H1 (cell line): ENCODE results near the gene NAIF1. TPM values are rescaled to one million over a fixed set of nuclear protein-coding genes. Genes with fewer than 3 reads are reported as not detected.
A peak's percentile ranks its signal among the peaks of the same experiment; 100 is the strongest.

Source experiments
- CTCF ChIA-PET: fragments of 300-600 bp; sonication (Branson Sonifier 250); formaldehyde crosslinking; loops from one replicate; lab custom pipeline; 2021; ENCODE audit not compliant: partially characterized antibody; lab: Charles Lee
- POLR2A ChIA-PET: fragments of 300-600 bp; sonication (Branson Sonifier 250); formaldehyde crosslinking; loops from one replicate; lab custom pipeline; 2021; ENCODE audit warnings: inconsistent platforms; ENCODE audit not compliant: partially characterized antibody; lab: Charles Lee
- DNase-seq, 2 experiments: peaks; one replicate each; pipeline versions ENCODE4 v3.0.0 to v3.0.0-alpha.2; 2010 to 2022; ENCODE audit warnings: low spot score in 2 of 2, low read depth in 1 of 2, mixed read lengths in 1 of 2
- FAIRE-seq: peaks from 2 replicates; lab custom pipeline; 2011; peaks lifted over from hg19 to GRCh38; lab: Jason Lieb, UNC
- H2AFZ ChIP-seq: 2 replicates; pipeline ENCODE4 v1.8.1; 2012; ENCODE audit warnings: low read length, inconsistent platforms
- H2AK5ac ChIP-seq: 2 replicates; pipeline ENCODE4 v1.6.1; 2013; ENCODE audit warnings: low read depth, low read length
- H2BK120ac ChIP-seq: replicated peaks from 2 replicates; pipeline ENCODE3; 2013; ENCODE audit warnings: low read depth, low read length, inconsistent platforms
- H2BK12ac ChIP-seq: 2 replicates; pipeline ENCODE4 v1.6.1; 2013; ENCODE audit warnings: low read depth, low read length
- H2BK15ac ChIP-seq: 2 replicates; pipeline ENCODE4 v1.6.1; 2013; ENCODE audit warnings: low read length
- H2BK20ac ChIP-seq: 2 replicates; pipeline ENCODE4 v1.6.1; 2013; ENCODE audit warnings: low read length
- H2BK5ac ChIP-seq: 2 replicates; pipeline ENCODE4 v1.6.1; 2013; ENCODE audit warnings: low read depth, low read length
- H3K14ac ChIP-seq: 2 replicates; pipeline ENCODE4 v1.6.1; 2013; ENCODE audit warnings: inconsistent platforms; ENCODE audit not compliant: insufficient read length
- H3K18ac ChIP-seq: 2 replicates; pipeline ENCODE4 v1.6.1; 2013; ENCODE audit warnings: low read length; ENCODE audit errors: extremely low read depth
- H3K23ac ChIP-seq: 2 replicates; pipeline ENCODE4 v1.6.1; 2013; ENCODE audit warnings: inconsistent platforms; ENCODE audit not compliant: insufficient read length
- H3K23me2 ChIP-seq: 2 replicates; pipeline ENCODE4 v1.6.1; 2013; ENCODE audit warnings: low read depth, low read length
- H3K27ac ChIP-seq: 2 replicates; pipeline ENCODE4 v1.6.1; 2011; ENCODE audit warnings: low read depth, low read length, inconsistent platforms
- H3K27me3 ChIP-seq, 4 experiments: replicated peaks in 1 of 4; 1 replicate in 1 of 4; 2 replicates in 3 of 4; pipeline versions ENCODE4 v1.6.1 to v1.8.1; 2011 to 2013; ENCODE audit warnings: low read length in 3 of 4, mild to moderate bottlenecking in 3 of 4, inconsistent platforms in 2 of 4, mixed read lengths in 2 of 4, moderate library complexity in 1 of 4; ENCODE audit not compliant: control insufficient read depth in 3 of 4, insufficient read depth in 3 of 4; ENCODE audit errors: extremely low read depth in 1 of 4
- H3K36me3 ChIP-seq, 4 experiments: 2 replicates each; pipeline versions ENCODE4 v1.6.1 to v1.8.1; 2011 to 2013; ENCODE audit warnings: mild to moderate bottlenecking in 4 of 4, low read length in 3 of 4, moderate library complexity in 2 of 4, control low read depth in 1 of 4, inconsistent platforms in 1 of 4; ENCODE audit not compliant: insufficient read depth in 4 of 4, control insufficient read depth in 2 of 4
- H3K4ac ChIP-seq: replicated peaks from 2 replicates; pipeline ENCODE3; 2013; ENCODE audit warnings: low read length, low read depth, mixed read lengths, inconsistent platforms; ENCODE audit not compliant: insufficient read length
- H3K4me1 ChIP-seq, 4 experiments: replicated peaks in 1 of 4; 1 replicate in 1 of 4; 2 replicates in 3 of 4; pipeline versions ENCODE4 v1.6.1 to v1.8.1; 2011 to 2013; ENCODE audit warnings: low read length in 3 of 4, inconsistent platforms in 2 of 4, mixed read lengths in 1 of 4; ENCODE audit not compliant: insufficient read depth in 4 of 4, control insufficient read depth in 3 of 4
- H3K4me2 ChIP-seq, 2 experiments: 2 replicates each; pipeline versions ENCODE4 v1.6.1 to v1.8.1; 2011 to 2013; ENCODE audit warnings: low read depth in 2 of 2, low read length in 2 of 2, control low read depth in 1 of 2, inconsistent platforms in 1 of 2, mild to moderate bottlenecking in 1 of 2; ENCODE audit not compliant: insufficient read depth in 1 of 2
- H3K4me3 ChIP-seq, 4 experiments: fragments of 200-600, 300-600 bp in 1 of 4; sonication (generic), shearing (Covaris generic), sonication (Bioruptor Twin) in 1 of 4; 2 replicates each; pipeline versions ENCODE4 v1.5.1 to v1.8.1; 2011 to 2016; ENCODE audit warnings: low read length in 4 of 4, low read depth in 3 of 4, control low read depth in 2 of 4, inconsistent platforms in 2 of 4, mild to moderate bottlenecking in 2 of 4, mixed read lengths in 1 of 4, moderate library complexity in 1 of 4; ENCODE audit not compliant: insufficient read depth in 2 of 4; ENCODE audit errors: extremely low read depth in 1 of 4
- H3K56ac ChIP-seq: replicated peaks from 2 replicates; pipeline ENCODE3; 2013; ENCODE audit warnings: low read depth, mild to moderate bottlenecking, mixed read lengths, low read length, inconsistent platforms; ENCODE audit not compliant: insufficient read length
- H3K79me1 ChIP-seq: 2 replicates; pipeline ENCODE4 v1.6.1; 2013; ENCODE audit warnings: low read depth, low read length, control low read depth
- H3K79me2 ChIP-seq, 2 experiments: 2 replicates each; pipeline versions ENCODE4 v1.6.1 to v1.8.1; 2012 to 2013; ENCODE audit warnings: low read length in 2 of 2, mild to moderate bottlenecking in 2 of 2, inconsistent platforms in 1 of 2; ENCODE audit not compliant: insufficient read depth in 2 of 2, control insufficient read depth in 1 of 2
- H3K9ac ChIP-seq, 4 experiments: replicated peaks in 1 of 4; 1 replicate in 1 of 4; 2 replicates in 3 of 4; pipeline versions ENCODE4 v1.6.1 to v1.8.1; 2011 to 2013; ENCODE audit warnings: low read depth in 3 of 4, low read length in 3 of 4, control low read depth in 2 of 4, mild to moderate bottlenecking in 2 of 4, moderate library complexity in 2 of 4, inconsistent platforms in 1 of 4; ENCODE audit errors: extremely low read depth in 1 of 4
- H3K9me3 ChIP-seq, 2 experiments: 2 replicates each; pipeline versions ENCODE4 v1.6.1 to v1.8.1; 2012 to 2013; ENCODE audit warnings: mild to moderate bottlenecking in 2 of 2, moderate library complexity in 2 of 2, control low read depth in 1 of 2, inconsistent platforms in 1 of 2, low read depth in 1 of 2, low read length in 1 of 2, mixed read lengths in 1 of 2; ENCODE audit not compliant: insufficient read depth in 2 of 2
- H4K20me1 ChIP-seq, 2 experiments: replicated peaks in 1 of 2; 2 replicates each; pipeline versions ENCODE3 to v1.8.1; 2011 to 2013; ENCODE audit warnings: inconsistent platforms in 2 of 2, low read length in 2 of 2, mild to moderate bottlenecking in 1 of 2; ENCODE audit not compliant: insufficient read depth in 2 of 2, control insufficient read depth in 1 of 2
- H4K5ac ChIP-seq: 2 replicates; pipeline ENCODE4 v1.6.1; 2013; ENCODE audit warnings: low read length, low read depth, mixed read lengths, inconsistent platforms; ENCODE audit not compliant: insufficient read length
- H4K8ac ChIP-seq: 2 replicates; pipeline ENCODE4 v1.8.0; 2013; ENCODE audit warnings: mild to moderate bottlenecking, moderate library complexity, low read length, inconsistent platforms; ENCODE audit not compliant: insufficient read depth; ENCODE audit errors: extremely low read depth
- H4K91ac ChIP-seq: replicated peaks from 2 replicates; pipeline ENCODE3; 2013; ENCODE audit warnings: low read length, mixed read lengths, inconsistent platforms; ENCODE audit not compliant: insufficient read length
- ATF2 ChIP-seq: IDR thresholded peaks from 2 replicates; pipeline ENCODE4 v1.6.1; 2012; ENCODE audit warnings: low read length, inconsistent platforms
- BACH1 ChIP-seq: IDR thresholded peaks from 2 replicates; pipeline ENCODE4 v1.6.1; 2012; ENCODE audit warnings: low read length, improper control_type of control experiment
- BCL11A ChIP-seq, 2 experiments: IDR thresholded peaks; one replicate each; pipeline ENCODE4 v1.6.1; 2011; ENCODE audit warnings: low read depth in 2 of 2, low read length in 2 of 2, mild to moderate bottlenecking in 2 of 2
- CEBPB ChIP-seq: IDR thresholded peaks from 2 replicates; pipeline ENCODE4 v1.6.1; 2012; ENCODE audit warnings: low read depth, low read length
- CHD1 ChIP-seq: IDR thresholded peaks from 2 replicates; pipeline ENCODE4 v1.6.1; 2012; ENCODE audit warnings: low read depth, low read length, improper control_type of control experiment
- EZH2 ChIP-seq: fragments of 200-600 bp; sonication (generic); IDR thresholded peaks from 2 replicates; pipeline ENCODE4 v1.7.1; 2012; ENCODE audit warnings: low read depth, mild to moderate bottlenecking, moderate library complexity, low read length, inconsistent platforms; ENCODE audit not compliant: severe bottlenecking
- FOSL1 ChIP-seq: IDR thresholded peaks from 2 replicates; pipeline ENCODE4 v1.6.1; 2011; ENCODE audit warnings: mild to moderate bottlenecking, low read depth, low read length, moderate library complexity; ENCODE audit not compliant: insufficient read depth
- JUN ChIP-seq: IDR thresholded peaks from 2 replicates; pipeline ENCODE4 v1.6.1; 2011; ENCODE audit warnings: low read depth, mild to moderate bottlenecking, improper control_type of control experiment, low read length
- POU5F1 ChIP-seq: IDR thresholded peaks from 2 replicates; pipeline ENCODE4 v1.6.1; 2011; ENCODE audit warnings: low read depth, mild to moderate bottlenecking, low read length, moderate library complexity
- TBP ChIP-seq: IDR thresholded peaks from 2 replicates; pipeline ENCODE4 v1.6.1; 2011; ENCODE audit warnings: low read depth, low read length, improper control_type of control experiment
- TEAD4 ChIP-seq: IDR thresholded peaks from 2 replicates; pipeline ENCODE4 v1.6.1; 2012; ENCODE audit warnings: low read depth, low read length, inconsistent platforms, mixed read lengths
- WGBS, 2 experiments: shearing (Covaris generic) in 1 of 2; methylation state at CpG; one replicate each; pipeline versions ENCODE4 v1.1.6 to v1.1.7; 2013 to 2015; ENCODE audit warnings: low lambda C conversion rate in 2 of 2, mixed read lengths in 2 of 2, inconsistent platforms in 1 of 2, low coverage in 1 of 2, missing lambda C conversion rate in 1 of 2; ENCODE audit not compliant: insufficient replicate concordance in 2 of 2, insufficient coverage in 1 of 2, insufficient read length in 1 of 2; ENCODE audit errors: extremely low coverage in 1 of 2, missing lambda C conversion rate in 1 of 2; 5-methylcytosine and 5-hydroxymethylcytosine counted together
- polyA plus RNA-seq, 7 experiments: library from polyadenylated mRNA; depleted of rRNA in 3 of 7; stranded (reverse) in 5 of 7; unstranded in 2 of 7; fragments of >200 nt in 5 of 7; fragments of 200-250 nt in 2 of 7; gene quantifications; 1 replicate in 5 of 7; 2 replicates in 1 of 7; 4 replicates in 1 of 7; pipeline versions ENCODE4 v1.2.1 to v1.2.3, GENCODE V29; 2011 to 2013; ENCODE audit warnings: missing spikeins in 2 of 7, mixed read lengths in 2 of 7
- total RNA-seq: library from RNA; stranded (reverse); fragmentation: NEBNext Ultra II Directional; extraction: Animal tissue kit (Norgen Biotek cat#: 25700); gene quantifications from 2 replicates; pipeline ENCODE4 v1.2.1, GENCODE V29; 2021

Gene NAIF1
- total and polyA plus RNA-seq, 2 of the 8 experiments (the other 6 are each of a cell fraction or from before 2014, with no cell fraction given), result 8.7 to 9.0 TPM

- Histone ChIP-seq H3K4me1 (peaks cover 0 to 4% (median under 1%) of the 10 kb centered on the region in 4 experiments; a peak in 3 of 7 replicates), H3K4me3 (no peak overlapping the region), H3K4me2 (no peak overlapping the region), H4K20me1 (peaks cover 0 to 10% of the 10 kb centered on the region in 2 experiments), H3K23me2 (no peaks in the 10 kb centered on the region), H2BK120ac (no peak overlapping the region), H2BK15ac (no peak overlapping the region), H3K27ac (no peak overlapping the region), H3K18ac (no peak overlapping the region), H3K23ac (no peak overlapping the region), H3K79me2 (no peaks in the 10 kb centered on the region), H3K9me3 (no peaks in the 10 kb centered on the region), H3K14ac (no peak overlapping the region), H4K8ac (peak overlapping the region; percentile 42; the same call in 1 of the 2 replicates), H4K91ac (no peak overlapping the region), H2BK12ac (no peak overlapping the region), H3K36me3 (peaks cover 0 to 3% (median 0%) of the 10 kb centered on the region in 4 experiments; a peak in 3 of 8 replicates), H3K27me3 (no peaks in the 10 kb centered on the region), H2BK5ac (no peak overlapping the region), H2AK5ac (no peak overlapping the region), H3K9ac (no peak overlapping the region), H3K4ac (no peak overlapping the region), H4K5ac (no peak overlapping the region), H3K56ac (no peak overlapping the region), H3K79me1 (no peaks in the 10 kb centered on the region), H2BK20ac (no peak overlapping the region), H2AFZ (no peak overlapping the region)
- FAIRE-seq (no peak), DNase-seq (no peak)
- CTCF ChIA-PET, result interaction anchor here (0.5 to 9.1 kb wide), 11 partner anchors 11 to 350 kb away, joined by 3 to 114 read pairs (median 5); no protein-coding TSS in a partner anchor
- WGBS, 2 experiments, result 90% methylated on average over 28 of the region's 29 CpGs; no CpG with 5 or more reads in 1 of the 2 experiments
- POLR2A ChIA-PET, result interaction anchor here (0.6 to 5.9 kb wide), 4 partner anchors 11 to 222 kb away, joined by 3 to 119 read pairs (median 8); partner anchors contain the start of gene PTGES2
- no peak for TF ChIP-seq ATF2
- TF ChIP-seq EZH2, result no peak
- no peak for TF ChIP-seq BACH1
- no peak for TF ChIP-seq CEBPB
- TF ChIP-seq TBP, result no peak
- TF ChIP-seq FOSL1, result no peak
- no peak for TF ChIP-seq JUN
- TF ChIP-seq BCL11A (IDR thresholded peaks at IDR 0.05; ENCODE audit: low read depth in 2 of 2, low read length in 2 of 2), result no peak
- TF ChIP-seq POU5F1, result no peak
- no peak for TF ChIP-seq CHD1
- TF ChIP-seq TEAD4, result no peak
These were observed 47.4 kb upstream of the NAIF1 start for GRCh38 chr9:128114326-128115186.
